ENCODE data around the gene PLA2G3.

The PLA2G3 gene

DNA sequence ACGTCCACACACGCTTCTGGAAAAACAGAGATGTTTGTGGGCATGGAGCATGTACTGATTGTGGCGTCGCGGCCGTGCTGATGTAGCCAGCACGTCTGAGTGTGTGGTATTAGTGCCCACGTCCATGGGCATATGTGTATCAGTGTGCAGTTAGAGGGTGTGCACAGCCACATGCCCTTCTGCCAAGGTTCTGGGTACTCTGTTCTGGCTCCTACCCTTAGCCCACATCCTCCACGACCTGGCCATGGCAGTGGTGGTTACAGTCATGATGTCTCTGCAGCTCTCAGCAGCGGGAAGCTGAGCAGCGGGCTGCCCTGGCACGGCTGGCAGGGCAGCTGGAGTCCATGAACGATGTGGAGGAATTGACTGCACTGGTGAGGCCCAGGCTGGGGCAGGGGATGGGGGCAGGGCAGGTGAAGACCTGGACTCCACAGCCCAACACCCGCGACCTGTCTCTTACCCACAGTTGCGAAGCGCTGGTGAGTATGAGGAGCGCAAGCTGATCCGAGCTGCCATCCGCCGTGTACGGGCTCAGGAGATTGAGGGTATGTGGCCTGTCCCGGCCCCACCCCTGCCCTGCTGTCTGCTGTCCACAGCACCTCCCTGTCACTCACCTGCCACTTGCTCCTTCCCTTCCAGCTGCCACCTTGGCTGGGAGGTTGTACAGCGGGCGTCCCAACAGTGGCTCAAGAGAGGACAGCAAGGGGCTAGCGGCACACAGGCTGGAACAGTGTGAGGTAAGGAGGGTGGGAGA, 51.9 kb downstream of the PLA2G3 start:
- DNase-seq, result no peak

DNA sequence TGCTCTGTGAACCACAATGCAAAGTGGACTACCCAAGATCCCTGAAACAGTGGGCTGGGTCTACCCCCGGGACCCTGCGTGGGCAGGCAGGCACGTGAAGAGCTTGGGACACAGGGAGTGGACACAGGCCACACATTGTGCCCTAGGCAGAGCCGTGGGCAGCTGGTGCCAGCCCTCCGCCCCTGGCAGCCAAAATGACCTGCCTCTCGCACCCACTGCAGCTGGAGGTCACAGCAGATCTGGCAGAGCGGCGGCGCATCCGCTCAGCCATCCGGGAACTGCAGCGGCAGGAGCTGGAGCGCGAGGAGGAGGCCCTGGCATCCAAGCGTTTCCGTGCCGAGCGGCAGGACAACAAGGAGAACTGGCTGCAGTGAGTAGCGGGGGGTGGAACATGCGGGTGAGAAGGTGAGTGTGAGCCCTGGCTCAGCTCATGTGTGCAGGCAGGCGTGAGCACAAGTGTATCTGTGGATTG, 52.5 kb downstream of the PLA2G3 start:
- DNase-seq, result no peak

GRCh38 chr22:31086703-31087330, 53.5 kb downstream of the PLA2G3 start:
- DNase-seq, result no peak

GRCh38 chr22:31085928-31086327, 54.4 kb downstream of the PLA2G3 start:
- DNase-seq, result no peak

- DNase-seq, result peak in 50 of 56 donors; percentile 46 to 85 (median 74)
These were observed 54.8 kb downstream of the PLA2G3 start for GRCh38 chr22:31085493-31085824.

- peak in 53 of 56 donors; percentile 35 to 89 (median 74) for DNase-seq
These were observed 55.4 kb downstream of the PLA2G3 start for GRCh38 chr22:31084811-31085492.

Data from amygdala (tissue), 56 donors.